Adipocyte (in vitro differentiated cells): ENCODE measurements around the gene MYO16.

ENCODE experiments used
- DNase-seq: peaks from one replicate; pipeline ENCODE4 v3.0.0-alpha.2; 2015; ENCODE audit warnings: low read depth
- H3K27me3 ChIP-seq: replicated peaks from 2 replicates; pipeline ENCODE4 v1.7.0; 2013; ENCODE audit warnings: mild to moderate bottlenecking, low read length, moderate library complexity; ENCODE audit not compliant: control insufficient read depth, insufficient read depth
- H3K36me3 ChIP-seq: 2 replicates; pipeline ENCODE4 v1.7.0; 2013; ENCODE audit warnings: low read length, mild to moderate bottlenecking, moderate library complexity; ENCODE audit not compliant: control insufficient read depth, insufficient read depth, severe bottlenecking
- H3K4me1 ChIP-seq: 2 replicates; pipeline ENCODE4 v1.7.0; 2013; ENCODE audit warnings: mild to moderate bottlenecking, low read length, moderate library complexity; ENCODE audit not compliant: control insufficient read depth, insufficient read depth
- H3K4me3 ChIP-seq: 2 replicates; pipeline ENCODE4 v1.7.0; 2013; ENCODE audit warnings: mild to moderate bottlenecking, low read length, moderate library complexity
- H3K9ac ChIP-seq: 2 replicates; pipeline ENCODE4 v1.7.0; 2013; ENCODE audit warnings: mild to moderate bottlenecking, low read length, moderate library complexity
- H3K9me3 ChIP-seq: 2 replicates; pipeline ENCODE4 v1.7.0; 2013; ENCODE audit warnings: mild to moderate bottlenecking, low read length, moderate library complexity; ENCODE audit not compliant: control insufficient read depth

The MYO16 gene

GRCh38 chr13:109128121-109128520 is 498.7 kb downstream of the MYO16 start:
- no peak for DNase-seq
- H3K4me1 ChIP-seq, result no peaks in the 10 kb centered on the region

GRCh38 chr13:109130093-109130835 is 500.9 kb downstream of the MYO16 start:
- H3K27me3 ChIP-seq, result peaks cover 17% of the 10 kb centered on the region
- DNase-seq, result no peak
- no peak overlapping the region for H3K4me3 ChIP-seq

More at GRCh38 chr13:109128121-109128520, 498.7 kb downstream of the MYO16 start:
- H3K27me3 ChIP-seq, result peaks cover 11% of the 10 kb centered on the region
- H3K4me3 ChIP-seq, result no peak overlapping the region
- no peaks in the 10 kb centered on the region for H3K36me3 ChIP-seq
- no peaks in the 10 kb centered on the region for H3K9me3 ChIP-seq
- H3K9ac ChIP-seq, result no peak overlapping the region

GRCh38 chr13:109131698-109132257 is 502.4 kb downstream of the MYO16 start:
- no peaks in the 10 kb centered on the region for H3K36me3 ChIP-seq
- peak; percentile 57 for DNase-seq

More at GRCh38 chr13:109130093-109130835, 500.9 kb downstream of the MYO16 start:
- Histone ChIP-seq H3K9me3 (no peaks in the 10 kb centered on the region), H3K4me1 (no peaks in the 10 kb centered on the region), H3K36me3 (no peaks in the 10 kb centered on the region), H3K9ac (no peak overlapping the region)

GRCh38 chr13:109135018-109135417 is 505.6 kb downstream of the MYO16 start:
- H3K9me3 ChIP-seq, result no peaks in the 10 kb centered on the region
- no peak for DNase-seq

More at GRCh38 chr13:109131698-109132257, 502.4 kb downstream of the MYO16 start:
- Histone ChIP-seq H3K9ac (no peak overlapping the region), H3K4me3 (no peak overlapping the region), H3K9me3 (no peaks in the 10 kb centered on the region), H3K27me3 (peaks cover 9% of the 10 kb centered on the region), H3K4me1 (no peaks in the 10 kb centered on the region)

DNA sequence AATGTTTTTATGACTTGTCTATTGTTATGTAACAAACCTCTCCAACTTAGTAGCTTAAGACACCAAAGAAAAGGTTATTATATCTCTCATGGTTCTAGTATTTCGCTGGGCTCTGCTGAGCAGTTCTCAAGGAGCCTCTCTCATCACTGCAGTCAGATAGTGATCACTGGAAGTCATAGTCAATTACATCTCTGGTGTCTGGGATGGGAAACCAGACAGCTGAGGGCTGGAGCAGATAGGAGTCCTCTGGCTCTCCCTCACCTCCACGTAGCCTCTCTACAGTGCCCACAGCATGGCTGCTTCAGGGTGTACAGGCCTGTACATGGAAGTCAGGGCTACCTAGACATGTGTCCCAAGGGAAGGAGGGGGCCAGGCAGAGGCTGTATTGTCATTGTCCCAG is 507.5 kb downstream of the MYO16 start:
- H3K4me3 ChIP-seq, result no peak overlapping the region
- no peaks in the 10 kb centered on the region for H3K4me1 ChIP-seq
- peaks cover 9% of the 10 kb centered on the region for H3K27me3 ChIP-seq
- no peak overlapping the region for H3K9ac ChIP-seq
- H3K9me3 ChIP-seq, result no peaks in the 10 kb centered on the region
- no peak for DNase-seq
- no peaks in the 10 kb centered on the region for H3K36me3 ChIP-seq

More at GRCh38 chr13:109135018-109135417, 505.6 kb downstream of the MYO16 start:
- no peak overlapping the region for H3K9ac ChIP-seq
- H3K4me3 ChIP-seq, result no peak overlapping the region
- peaks cover 9% of the 10 kb centered on the region for H3K27me3 ChIP-seq
- H3K36me3 ChIP-seq, result no peaks in the 10 kb centered on the region
- no peaks in the 10 kb centered on the region for H3K4me1 ChIP-seq

- DNase-seq, result no peak
- H3K4me1 ChIP-seq, result peaks cover 10% of the 10 kb centered on the region
- H3K4me3 ChIP-seq, result no peak overlapping the region
- no peaks in the 10 kb centered on the region for H3K36me3 ChIP-seq
- H3K9ac ChIP-seq, result no peak overlapping the region
- H3K9me3 ChIP-seq, result no peaks in the 10 kb centered on the region
- peaks cover 7% of the 10 kb centered on the region for H3K27me3 ChIP-seq
These were observed 509.9 kb downstream of the MYO16 start for GRCh38 chr13:109139346-109139745.

GRCh38 chr13:109140054-109140453 is 510.6 kb downstream of the MYO16 start:
- no peaks in the 10 kb centered on the region for H3K36me3 ChIP-seq
- DNase-seq, result no peak
- peaks cover 2% of the 10 kb centered on the region for H3K27me3 ChIP-seq
- peaks cover 17% of the 10 kb centered on the region for H3K4me1 ChIP-seq
- no peak overlapping the region for H3K9ac ChIP-seq
- no peak overlapping the region for H3K4me3 ChIP-seq
- H3K9me3 ChIP-seq, result no peaks in the 10 kb centered on the region

DNA sequence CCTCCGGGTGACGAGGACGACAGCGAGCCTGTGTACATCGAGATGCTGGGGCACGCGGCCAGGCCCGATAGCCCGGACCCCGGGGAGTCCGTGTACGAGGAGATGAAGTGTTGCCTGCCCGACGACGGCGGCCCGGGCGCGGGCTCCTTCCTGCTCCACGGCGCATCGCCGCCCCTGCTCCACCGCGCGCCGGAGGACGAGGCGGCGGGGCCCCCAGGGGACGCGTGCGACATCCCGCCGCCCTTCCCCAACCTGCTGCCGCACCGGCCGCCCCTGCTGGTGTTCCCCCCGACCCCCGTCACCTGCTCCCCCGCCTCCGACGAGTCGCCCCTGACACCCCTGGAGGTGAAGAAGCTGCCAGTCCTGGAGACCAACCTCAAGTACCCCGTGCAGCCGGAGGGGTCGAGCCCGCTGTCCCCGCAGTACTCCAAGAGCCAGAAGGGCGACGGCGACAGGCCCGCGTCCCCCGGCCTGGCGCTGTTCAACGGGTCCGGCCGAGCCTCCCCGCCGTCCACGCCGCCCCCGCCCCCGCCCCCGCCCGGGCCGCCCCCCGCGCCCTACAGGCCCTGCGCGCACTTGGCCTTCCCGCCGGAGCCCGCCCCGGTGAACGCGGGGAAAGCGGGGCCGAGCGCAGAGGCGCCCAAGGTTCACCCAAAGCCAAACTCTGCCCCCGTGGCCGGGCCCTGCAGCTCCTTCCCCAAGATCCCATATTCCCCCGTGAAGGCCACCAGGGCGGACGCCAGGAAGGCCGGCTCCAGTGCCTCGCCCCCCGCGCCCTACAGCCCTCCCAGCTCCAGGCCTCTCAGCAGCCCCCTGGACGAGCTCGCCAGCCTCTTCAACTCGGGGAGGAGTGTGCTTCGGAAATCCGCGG is 511.3 kb downstream of the MYO16 start:
- H3K4me1 ChIP-seq, result peaks cover 20% of the 10 kb centered on the region
- DNase-seq, result no peak

GRCh38 chr13:109141706-109142105 is 512.3 kb downstream of the MYO16 start:
- Histone ChIP-seq H3K36me3 (no peaks in the 10 kb centered on the region), H3K4me3 (no peak overlapping the region), H3K9ac (no peak overlapping the region), H3K4me1 (peaks cover 23% of the 10 kb centered on the region), H3K27me3 (no peaks in the 10 kb centered on the region), H3K9me3 (no peaks in the 10 kb centered on the region)
- no peak for DNase-seq

More for the DNA sequence above, 511.3 kb downstream of the MYO16 start:
- Histone ChIP-seq H3K27me3 (no peaks in the 10 kb centered on the region), H3K9me3 (no peaks in the 10 kb centered on the region), H3K9ac (peak overlapping the region; percentile 66), H3K36me3 (no peaks in the 10 kb centered on the region), H3K4me3 (peak overlapping the region; percentile 62)

- Histone ChIP-seq H3K27me3 (no peaks in the 10 kb centered on the region), H3K4me1 (peaks cover 32% of the 10 kb centered on the region), H3K9me3 (no peaks in the 10 kb centered on the region), H3K4me3 (no peak overlapping the region), H3K9ac (no peak overlapping the region), H3K36me3 (no peaks in the 10 kb centered on the region)
- DNase-seq, result no peak
These were observed 515.5 kb downstream of the MYO16 start for GRCh38 chr13:109144693-109145437.
